OCI-LY1 (cell line): ENCODE results near the gene FOSB.

Experiments
- CTCF ChIP-seq: fragments of 200-600 bp; sonication (generic), shearing (Covaris generic); IDR thresholded peaks from 2 replicates; pipeline ENCODE4 v1.5.1; 2017; ENCODE audit warnings: mild to moderate bottlenecking, antibody characterized with exemption, low read length, moderate library complexity, mixed read lengths
- EZH2 ChIP-seq: fragments of 200-600 bp; sonication (generic), shearing (Covaris generic); IDR thresholded peaks from 2 replicates; pipeline ENCODE4 v1.8.0; 2017; ENCODE audit warnings: borderline replicate concordance, mixed run types, mild to moderate bottlenecking, antibody characterized with exemption, low read length, moderate library complexity, mixed read lengths

GRCh38 chr19:45508861-45509691, 41.3 kb downstream of the FOSB start:
- TF ChIP-seq CTCF, result no peak
- TF ChIP-seq EZH2, result no peak
